SIG-M5 treated with dmso at 0.1 percent for 504 hours (cell line): ENCODE data around the gene CACNG4.

Source experiments
- DNase-seq: peaks from one replicate; lab custom pipeline; 2025; ENCODE audit not compliant: unreplicated experiment; lab: John Stamatoyannopoulos, UW

Gene CACNG4

DNA sequence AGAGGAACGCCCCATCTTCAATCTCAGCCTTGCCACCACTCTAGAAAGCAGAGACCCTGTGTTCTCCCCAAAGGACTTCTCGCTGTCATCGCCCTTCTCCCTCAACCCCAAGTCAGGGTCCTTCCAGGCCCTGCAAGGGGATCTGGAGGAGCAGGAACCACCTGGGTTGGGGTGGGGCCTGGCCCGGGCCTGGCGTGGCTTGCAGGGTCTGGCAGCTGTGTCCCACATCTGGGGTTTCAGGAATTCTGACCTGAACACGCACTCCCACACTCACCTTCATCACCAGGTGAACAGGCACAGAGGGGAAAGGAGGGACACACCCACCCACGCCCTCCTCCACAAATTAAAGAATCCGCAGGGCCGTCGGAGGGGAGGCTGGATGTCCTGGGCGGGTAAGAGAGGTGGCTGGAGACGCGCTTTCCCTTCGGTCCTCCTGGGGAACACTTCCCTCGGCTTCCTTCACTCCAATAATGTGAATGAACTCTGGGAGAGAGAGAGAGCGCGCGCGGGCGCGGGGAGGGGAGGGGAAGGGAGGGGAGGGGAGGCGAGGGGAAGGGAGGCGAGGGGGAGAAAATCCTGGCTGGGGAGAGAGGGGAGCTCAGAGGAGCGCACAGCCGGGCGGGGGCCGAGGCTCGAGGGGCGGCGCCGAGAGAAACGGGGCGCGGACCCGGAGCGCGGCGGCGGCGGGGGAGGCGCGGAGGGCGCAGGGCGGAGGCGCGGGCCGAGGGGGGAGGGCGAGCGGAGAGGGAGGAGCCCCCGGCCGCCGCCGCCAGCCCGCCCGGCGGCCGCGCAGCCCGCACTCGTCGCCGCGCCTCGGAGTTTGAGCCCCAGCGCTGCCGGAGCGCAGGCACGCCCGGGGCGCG is at the start of gene CACNG4:
Gene CACNG4 (plus strand): TSS at position 799 of the 863 bp plus-strand sequence. CDS start 205 bp downstream, outside the sequence.
- peak; percentile 49 for DNase-seq

- DNase-seq, result peak; percentile 67
Observed at GRCh38 chr17:66915204-66915611, 49.3 kb upstream of the CACNG4 start.

GRCh38 chr17:66915792-66916191 is 48.7 kb upstream of the CACNG4 start:
- DNase-seq, result no peak

GRCh38 chr17:66916946-66917345 is 47.6 kb upstream of the CACNG4 start:
- no peak for DNase-seq

DNA sequence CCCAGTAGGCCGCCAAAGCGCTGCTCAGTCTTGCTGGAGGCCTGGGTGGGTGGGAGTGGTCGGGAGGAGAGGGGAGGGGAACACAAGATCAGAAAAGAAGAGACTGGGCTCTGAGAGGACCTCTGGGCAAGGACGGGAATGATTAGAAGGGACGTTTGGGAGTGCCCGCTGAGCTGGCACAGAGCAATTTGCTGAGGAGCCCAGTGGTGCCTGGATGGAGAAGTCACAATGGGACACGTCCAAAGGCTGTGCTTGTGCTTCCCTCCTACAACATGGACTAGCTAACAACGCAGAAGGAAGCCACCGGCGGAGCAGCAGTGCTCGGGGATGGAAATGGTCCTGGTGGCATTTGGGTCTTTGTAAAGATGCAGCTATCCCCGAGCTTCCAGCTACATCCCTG is 45.6 kb upstream of the CACNG4 start:
- no peak for DNase-seq

DNA sequence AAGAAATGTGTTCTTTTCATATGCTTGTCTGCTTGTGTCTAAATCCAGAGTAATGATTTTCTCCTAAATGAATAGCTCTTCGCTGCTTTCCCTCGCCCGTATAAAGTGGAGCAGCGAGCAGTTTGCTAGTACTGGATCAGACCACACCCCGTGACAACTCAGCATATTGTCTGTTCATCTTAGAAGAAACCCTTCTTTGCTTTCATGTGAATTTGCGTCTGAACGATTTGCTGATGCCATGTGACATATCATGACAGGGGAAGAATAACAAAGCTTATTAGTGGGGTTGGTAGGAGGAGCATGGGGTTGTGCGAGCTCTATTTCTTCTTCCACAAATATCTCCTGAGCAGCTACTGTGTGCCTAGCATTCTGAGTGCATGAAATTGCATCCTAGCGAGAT is 44.1 kb upstream of the CACNG4 start:
- DNase-seq, result no peak

GRCh38 chr17:66920950-66921349 is 43.6 kb upstream of the CACNG4 start:
- DNase-seq, result no peak

DNA sequence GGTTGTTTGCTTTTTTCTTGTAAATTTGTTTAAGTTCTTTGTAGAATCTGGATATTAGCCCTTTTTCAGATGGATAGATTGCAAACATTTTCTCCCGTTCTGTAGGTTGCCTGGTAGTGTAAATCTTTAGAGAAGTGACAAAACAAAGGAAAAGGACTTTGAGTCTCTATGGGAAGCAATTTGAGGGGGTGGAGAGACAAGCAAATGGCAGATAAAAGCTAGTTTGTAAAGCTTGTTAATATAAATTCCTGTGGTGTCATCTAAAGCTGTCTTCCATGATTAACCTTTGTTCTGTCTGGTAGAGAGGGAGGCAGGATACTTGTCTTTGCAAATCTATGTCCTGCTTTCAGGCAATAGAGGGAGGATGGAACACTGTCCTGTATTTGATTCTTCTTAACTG is 40.6 kb upstream of the CACNG4 start:
- DNase-seq, result no peak

DNA sequence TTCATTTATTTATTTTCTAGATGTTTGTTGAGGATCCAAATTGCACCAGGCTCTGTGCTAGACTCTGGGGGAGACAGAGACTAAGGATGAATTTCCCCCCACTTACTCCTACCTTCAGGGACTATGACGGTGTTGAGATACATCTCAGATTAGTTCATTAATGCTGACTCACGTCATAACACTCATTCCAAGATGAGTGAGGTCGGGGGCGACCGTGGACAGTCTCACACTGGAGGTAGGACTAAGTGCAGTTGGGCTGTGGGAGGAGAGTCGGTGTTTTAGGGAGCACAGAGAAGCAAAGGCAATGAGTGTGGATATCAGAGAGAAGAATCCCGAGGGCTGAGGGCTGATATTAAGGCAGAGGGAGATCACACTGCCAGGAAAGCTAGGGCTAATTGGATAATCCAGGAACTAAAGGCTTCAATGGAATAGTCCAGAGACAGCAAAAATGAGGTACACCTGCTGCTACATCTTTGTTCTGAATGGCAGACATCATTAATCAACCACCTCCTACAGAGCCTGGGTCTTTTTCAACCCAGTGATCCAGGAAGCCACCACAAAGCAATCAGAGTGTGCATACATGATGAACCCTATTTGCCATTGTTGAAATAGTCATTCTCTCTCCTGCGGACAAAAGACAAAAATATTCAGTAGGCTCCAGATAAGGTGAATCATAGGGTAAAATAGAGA is 38.6 kb upstream of the CACNG4 start:
- no peak for DNase-seq

DNA sequence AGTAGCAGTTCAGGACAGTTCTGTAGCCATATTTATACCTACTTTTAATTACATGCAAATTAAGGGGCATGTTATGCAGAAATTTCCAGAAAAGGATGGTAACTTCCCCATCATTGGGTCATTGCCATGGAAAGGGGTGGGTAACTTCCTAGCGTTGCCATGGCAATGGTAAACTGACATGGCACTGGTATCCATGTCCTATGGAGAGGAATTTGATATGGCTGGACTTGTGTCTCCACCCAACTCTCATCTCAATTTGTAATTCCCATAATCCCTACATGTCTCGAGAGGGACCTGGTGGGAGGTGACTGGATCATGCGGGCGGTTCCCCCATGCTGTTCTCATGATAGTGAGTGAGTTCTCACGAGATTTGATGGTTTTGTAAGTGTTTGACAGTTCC is 35.6 kb upstream of the CACNG4 start:
- no peak for DNase-seq

DNA sequence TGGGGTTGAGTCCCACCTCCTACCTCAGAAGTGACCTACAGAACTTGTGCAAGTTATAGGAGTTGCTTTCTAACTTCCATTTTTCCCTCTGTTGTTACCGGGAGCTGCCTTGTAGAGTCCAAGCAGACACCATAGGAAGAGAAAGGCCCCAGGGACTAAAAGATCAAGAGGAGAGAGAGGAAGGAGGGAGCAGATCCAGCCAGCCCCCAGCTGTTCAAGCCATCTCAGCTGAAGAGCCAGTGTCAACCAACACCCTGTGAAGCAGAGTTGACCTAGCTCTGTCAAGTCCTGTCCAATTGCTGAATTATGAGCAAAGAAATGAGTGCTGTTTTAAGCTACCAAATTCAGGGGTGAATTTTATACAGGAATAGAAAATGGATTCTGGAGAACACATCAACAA is 34.9 kb upstream of the CACNG4 start:
- DNase-seq, result no peak

- DNase-seq, result peak; percentile 16
Observed at GRCh38 chr17:66930933-66931332, 33.6 kb upstream of the CACNG4 start.

- no peak for DNase-seq
Observed at GRCh38 chr17:66932311-66932710, 32.2 kb upstream of the CACNG4 start.

- no peak for DNase-seq
Observed at GRCh38 chr17:66934040-66934439, 30.5 kb upstream of the CACNG4 start.

DNA sequence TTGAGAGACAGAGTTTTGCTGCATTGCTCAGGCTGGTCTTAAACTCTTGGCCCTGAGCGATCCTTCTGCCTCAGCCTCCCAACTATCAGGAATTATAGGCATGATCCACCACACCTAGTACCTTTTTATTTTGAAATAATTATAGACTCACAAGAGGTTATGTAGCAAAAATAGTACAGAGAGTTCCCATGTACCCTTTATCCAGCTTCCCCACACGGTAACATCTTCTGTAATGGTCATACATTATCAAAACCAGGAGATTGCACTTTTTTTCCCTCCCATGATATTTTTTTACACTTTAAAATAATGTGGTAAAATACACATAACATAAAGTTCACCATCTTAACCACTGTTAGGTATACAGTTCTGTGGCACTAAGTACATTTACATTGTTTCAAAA is 28.8 kb upstream of the CACNG4 start:
- no peak for DNase-seq

DNA sequence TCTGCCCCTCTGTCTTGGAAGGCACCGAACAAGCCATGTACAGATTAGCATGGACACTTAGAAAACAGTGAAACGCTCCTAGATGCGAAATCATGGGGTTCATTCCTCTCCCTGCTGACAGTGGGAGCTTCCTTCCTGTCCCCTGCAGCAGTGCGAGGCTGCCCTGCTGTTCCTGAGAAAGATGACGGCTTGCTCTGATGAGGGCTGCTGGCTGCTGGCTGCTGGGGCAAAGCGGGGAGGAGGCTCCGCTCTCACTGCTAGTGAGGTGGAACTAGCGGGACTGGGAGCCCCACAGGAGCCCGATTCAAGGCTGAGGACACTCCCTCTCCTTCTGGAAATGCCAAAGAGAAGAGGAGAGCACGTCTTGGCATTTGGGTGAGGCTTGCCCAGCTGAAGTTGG is 25.9 kb upstream of the CACNG4 start:
- no peak for DNase-seq

DNA sequence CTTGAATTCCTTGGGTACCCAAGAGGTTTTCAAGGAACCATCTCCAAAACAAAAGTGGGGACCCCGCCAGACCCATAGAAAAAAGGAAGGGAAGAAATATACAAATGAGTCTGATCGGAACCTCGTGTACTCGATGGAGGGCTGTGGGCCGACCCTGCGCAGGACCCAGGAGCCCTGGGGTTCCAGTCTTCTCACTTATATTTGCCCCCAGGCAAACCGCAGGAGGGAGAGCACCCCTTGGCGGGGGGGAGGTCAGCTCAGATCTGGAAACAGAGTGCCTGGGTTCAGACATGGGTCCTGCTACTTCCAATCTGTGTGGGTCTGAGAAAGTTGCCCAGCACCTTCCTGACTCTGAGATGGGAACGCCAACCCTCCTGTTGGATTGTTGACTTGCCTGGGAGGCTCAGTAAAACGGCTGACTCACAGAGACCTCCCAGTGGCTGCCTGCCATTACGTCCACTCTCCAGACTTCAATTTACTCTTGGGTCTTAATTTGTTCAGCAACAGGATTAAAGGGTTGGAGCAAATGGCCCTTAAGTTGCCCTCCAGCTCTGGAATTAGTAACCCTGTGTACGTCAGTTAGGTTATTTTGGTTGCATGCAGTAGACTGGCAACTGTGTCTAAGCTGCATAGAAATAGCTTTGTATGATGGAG is 24.9 kb upstream of the CACNG4 start:
- DNase-seq, result no peak

DNA sequence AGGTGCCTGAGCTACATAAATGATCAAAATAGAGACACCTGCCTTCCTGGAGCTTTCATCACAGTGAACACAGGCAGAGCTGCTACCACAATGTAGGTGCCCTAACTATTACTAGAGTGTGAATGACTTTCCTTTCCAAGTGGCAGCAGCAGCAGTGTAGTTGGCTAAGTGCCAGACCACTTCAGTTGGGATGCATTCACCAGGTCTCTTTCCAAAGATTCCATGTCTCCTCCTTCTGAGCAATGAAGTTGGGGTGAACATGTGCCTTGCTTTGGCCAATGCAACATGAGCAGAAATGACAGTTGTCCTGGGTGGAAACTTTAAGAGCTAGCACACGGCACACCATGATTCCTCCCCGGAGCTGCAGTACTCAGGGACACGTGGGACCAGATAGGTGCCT is 23.3 kb upstream of the CACNG4 start:
- DNase-seq, result no peak

DNA sequence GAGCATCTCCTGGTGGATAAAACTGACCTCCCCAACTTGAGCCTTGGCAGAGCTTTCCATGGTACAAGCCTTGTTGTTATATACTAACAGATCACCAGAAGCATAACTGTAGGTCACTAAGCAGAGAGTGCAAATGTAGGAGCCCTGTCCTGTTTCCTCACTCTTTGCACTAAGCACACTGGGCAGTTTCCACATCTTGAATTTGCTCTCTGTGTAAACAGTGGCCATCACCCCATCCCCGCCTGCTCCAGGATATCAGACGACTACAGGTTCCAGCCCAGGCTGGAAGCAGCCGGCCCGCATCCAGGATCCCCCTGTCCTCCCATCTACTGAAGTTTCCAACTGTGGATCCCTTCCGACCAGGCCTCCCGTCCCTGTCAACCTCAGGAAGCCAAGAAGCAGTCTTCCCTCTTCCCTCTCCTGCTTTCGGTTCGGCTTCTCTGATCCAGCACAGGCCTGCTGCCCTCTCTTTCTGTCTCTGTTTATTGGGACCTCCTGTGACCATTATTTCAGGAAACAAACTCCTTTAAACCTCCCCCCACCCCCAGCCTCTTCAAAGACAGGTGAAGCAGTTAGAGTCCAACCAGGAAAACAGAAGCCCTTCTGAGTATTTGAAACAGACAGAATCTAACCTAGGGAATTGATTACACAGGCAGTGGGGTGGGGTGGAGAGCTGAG is 22.6 kb upstream of the CACNG4 start:
- DNase-seq, result no peak

GRCh38 chr17:66942451-66943264 is 21.8 kb upstream of the CACNG4 start:
- DNase-seq, result no peak

DNA sequence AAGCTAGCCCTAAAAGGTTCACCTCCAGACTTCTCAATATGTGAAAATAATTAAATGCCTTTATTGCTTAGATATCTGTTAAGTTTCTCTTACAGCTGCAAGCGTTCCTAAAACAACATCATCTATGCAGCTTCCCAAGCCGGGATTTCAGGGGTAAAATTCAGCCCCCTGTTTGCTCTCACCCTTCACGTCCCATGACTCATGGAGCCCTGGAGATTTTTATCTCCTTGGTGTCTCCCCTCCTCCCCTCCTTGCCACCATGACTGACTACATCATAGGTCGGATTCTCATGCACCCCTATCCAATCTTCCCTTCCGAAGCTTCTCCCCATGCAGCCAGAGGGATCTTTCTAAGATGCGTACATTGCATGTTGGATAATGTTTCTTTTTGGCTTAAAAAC is 21.0 kb upstream of the CACNG4 start:
- no peak for DNase-seq
